Measurements from ENCODE around the gene CTNNA1. TPM values are rescaled to one million over a fixed set of nuclear protein-coding genes. Genes with fewer than 3 reads are reported as not detected.
"Not testable (repeated sequence)": the region's sequence is repeated elsewhere in the genome, so short reads cannot be mapped to it uniquely, and the experiment has no call there.

Gene CTNNA1
- polyA plus RNA-seq, 3 donors = 74.0 to 172 (median 129) TPM

DNA sequence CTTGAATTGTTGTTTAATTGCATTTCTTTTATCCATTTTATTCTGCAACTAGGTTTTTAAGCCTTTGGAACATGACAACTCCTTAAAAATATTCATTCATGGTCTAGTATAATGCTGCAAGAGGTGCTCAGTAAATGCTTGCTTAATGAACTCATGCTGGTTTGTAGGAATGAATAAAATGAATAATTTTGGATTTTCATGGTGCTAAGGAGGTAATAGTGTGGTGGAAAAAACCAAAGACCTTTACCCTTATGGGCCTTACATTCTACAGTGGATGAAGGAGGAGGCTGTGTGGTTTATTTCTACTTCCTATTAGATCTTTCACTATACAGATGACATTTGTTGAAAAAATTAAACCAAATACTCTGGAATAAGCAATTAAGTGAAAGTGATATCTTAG is 78.5 kb downstream of the CTNNA1 start:
- H3K27ac ChIP-seq (ENCODE audit: low read depth, low read length) = no peak overlapping the region

DNA sequence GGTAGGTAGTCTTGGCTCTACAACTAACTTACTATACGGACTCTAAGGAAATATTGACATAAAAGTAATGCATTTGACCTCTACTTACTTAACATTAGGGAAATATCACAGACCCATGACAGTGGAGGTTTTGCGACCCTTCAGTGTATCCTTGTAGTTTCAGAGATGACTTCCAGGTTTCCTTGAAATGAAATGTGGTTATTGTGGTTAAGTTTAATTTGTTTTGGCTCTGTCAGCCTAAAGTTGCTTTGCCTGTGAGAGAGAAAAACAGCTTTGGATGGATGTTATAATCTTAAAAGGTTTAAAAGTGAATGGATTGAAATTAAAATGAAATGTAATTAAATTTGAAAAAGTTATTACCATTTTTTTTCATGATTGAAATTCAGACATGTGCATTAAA is 79.0 kb downstream of the CTNNA1 start:
- whole genome bisulfite sequencing, 3 donors = 64 to 79% (median 71%) methylated on average over 2 of the region's 2 CpGs
- H3K27ac ChIP-seq (ENCODE audit: low read depth, low read length) = no peak overlapping the region

GRCh38 chr5:138833080-138833479 is 79.9 kb downstream of the CTNNA1 start:
- WGBS, 3 donors = 88 to 96% (median 94%) methylated on average over 2 of the region's 2 CpGs
- no peak overlapping the region for H3K27ac ChIP-seq (ENCODE audit: low read depth, low read length)

DNA sequence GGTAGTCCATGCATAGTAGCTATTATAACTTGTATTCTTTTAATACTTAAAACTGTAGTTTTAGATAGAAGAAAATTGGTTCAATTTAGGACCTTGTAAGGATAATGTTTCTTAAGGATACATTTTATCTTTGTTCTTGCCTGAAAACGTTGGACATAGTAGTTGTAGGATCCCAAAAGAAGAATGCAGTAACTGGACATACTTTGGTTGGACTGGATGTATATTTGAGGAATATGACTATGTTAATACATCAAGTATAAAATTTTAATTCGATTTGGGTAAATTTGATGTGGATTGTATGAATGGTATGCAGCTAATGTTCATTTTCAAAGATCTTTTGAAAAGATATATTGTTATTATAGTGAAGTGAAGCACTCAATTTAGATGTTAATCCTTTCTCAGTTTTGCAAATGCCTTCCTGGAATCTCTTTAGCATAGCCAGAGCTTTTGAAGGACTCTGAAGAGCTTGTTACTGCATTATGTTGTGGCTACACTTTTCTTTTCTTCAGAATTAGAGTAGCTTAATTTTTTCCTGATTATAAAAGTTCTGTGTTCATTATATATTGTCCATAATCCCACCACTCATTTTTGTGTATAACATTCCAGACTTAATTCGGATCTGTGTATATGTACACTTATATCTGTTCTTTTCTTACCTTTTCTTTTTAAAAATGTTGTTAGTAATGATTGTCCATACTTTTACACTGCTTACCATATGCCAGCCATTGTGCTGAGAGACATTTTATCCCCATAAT is 80.7 kb downstream of the CTNNA1 start:
- 43 to 53% (median 43%) methylated on average over 3 of the region's 3 CpGs for WGBS, 3 donors
- no peak overlapping the region for H3K27ac ChIP-seq (ENCODE audit: low read depth, low read length)

DNA sequence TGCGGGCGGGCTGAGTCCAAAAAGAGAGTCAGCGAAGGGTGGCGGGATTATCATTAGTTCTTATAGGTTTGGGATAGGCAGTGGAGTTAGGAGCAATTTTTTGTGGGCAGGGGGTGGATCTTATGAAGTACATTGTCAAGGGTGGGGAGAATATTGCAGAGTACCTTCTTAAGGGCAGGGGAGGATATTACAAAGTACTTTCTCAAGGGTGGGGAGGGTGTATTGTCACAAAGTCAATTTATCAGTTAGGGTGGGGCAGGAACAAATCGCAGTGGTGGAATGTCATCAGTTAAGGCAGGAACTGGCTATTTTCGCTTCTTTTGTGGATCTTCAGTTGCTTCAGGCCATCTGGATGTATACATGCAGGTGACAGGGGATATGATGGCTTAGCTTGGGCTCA is 81.6 kb downstream of the CTNNA1 start:
- H3K27ac ChIP-seq (ENCODE audit: low read depth, low read length) = not testable (repeated sequence)
- 88 to 96% (median 92%) methylated on average over 6 of the region's 6 CpGs for WGBS, 3 donors

GRCh38 chr5:138837160-138837559 is 83.9 kb downstream of the CTNNA1 start:
- 94 to 96% (median 95%) methylated on average over 4 of the region's 4 CpGs for WGBS, 3 donors

GRCh38 chr5:138840103-138840502 is 86.9 kb downstream of the CTNNA1 start:
- H3K27ac ChIP-seq (ENCODE audit: low read depth, low read length) = no peak overlapping the region
- 68 to 88% (median 81%) methylated on average over 3 of the region's 3 CpGs for WGBS, 3 donors

More at GRCh38 chr5:138837160-138837559, 83.9 kb downstream of the CTNNA1 start:
- H3K27ac ChIP-seq (ENCODE audit: low read depth, low read length) = no peak overlapping the region

DNA sequence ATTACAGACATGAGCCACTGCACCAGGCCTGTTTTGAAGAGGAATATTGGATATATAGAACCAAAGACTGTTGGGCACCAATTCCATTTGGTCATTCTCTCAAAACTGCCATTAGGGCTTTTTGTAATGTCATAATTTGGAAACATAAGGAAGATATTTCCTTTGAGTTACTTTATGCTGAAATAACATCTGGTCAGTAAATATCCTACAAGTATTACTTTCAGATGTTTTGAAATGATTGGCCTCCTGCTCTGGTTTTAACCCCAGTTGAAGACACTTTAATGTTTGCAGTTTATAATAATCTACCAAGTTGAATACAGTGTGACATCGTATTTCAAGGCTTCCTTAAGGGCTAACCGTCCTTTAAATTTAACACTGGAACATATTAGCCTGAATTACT is 88.3 kb downstream of the CTNNA1 start:
- 83 to 90% (median 85%) methylated on average over 2 of the region's 2 CpGs for WGBS, 3 donors
- H3K27ac ChIP-seq (ENCODE audit: low read depth, low read length) = no peak overlapping the region

GRCh38 chr5:138843316-138844124 is 90.3 kb downstream of the CTNNA1 start:
- no peak overlapping the region for H3K27ac ChIP-seq (ENCODE audit: low read depth, low read length)
- 87 to 89% (median 87%) methylated on average over 2 of the region's 2 CpGs for WGBS, 3 donors

DNA sequence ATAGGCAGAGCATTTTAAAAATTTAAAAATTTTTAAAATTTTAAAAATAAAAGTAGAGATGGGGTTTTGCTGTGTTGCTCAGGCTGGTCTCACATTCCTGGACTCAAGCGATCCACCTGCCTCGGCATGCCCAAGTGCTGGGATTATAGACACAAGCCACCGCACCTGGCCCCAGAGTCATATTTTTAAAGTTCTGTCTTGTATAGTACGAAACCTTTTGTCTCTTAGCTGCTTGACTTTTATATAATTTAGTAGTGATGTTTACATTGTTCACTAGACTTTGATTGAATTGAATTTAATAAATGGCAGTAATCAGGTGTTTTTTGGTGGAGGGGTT is 90.9 kb downstream of the CTNNA1 start:
- 96% methylated on average over 4 of the region's 4 CpGs for WGBS, 3 donors
- no peak overlapping the region for H3K27ac ChIP-seq (ENCODE audit: low read depth, low read length)

DNA sequence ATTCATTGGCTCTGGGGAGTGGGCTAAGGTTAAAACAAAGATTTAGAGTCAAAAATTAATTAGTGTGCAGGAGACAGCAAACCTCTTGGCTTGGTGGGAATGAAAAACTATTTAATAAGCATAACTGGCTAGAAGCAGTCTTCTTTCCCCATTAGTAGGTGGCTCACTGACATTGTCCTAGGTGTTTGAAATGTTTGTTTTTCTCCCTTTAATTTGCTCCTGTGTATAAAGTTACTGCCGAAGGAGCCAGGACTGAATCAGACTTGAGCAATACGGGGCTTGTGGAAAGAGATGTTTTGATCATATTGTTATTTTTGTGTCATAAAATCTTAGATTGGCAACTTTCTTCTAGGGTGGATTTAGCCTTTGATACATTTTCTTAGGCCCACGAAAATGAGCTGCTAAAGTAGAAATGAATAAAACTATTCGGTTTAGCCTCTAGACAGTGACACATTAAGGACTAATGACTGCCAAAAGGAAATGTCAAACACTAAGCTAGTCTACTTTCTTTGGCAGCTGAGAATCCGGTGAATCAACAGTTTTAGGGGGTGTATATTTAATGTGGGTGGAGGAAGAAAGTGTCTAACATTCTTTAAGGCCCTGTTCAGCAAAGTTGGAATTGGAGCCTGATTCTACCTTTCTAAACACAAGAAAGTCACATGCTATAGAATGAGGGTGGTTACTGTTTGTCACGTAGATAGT is 91.7 kb downstream of the CTNNA1 start:
- WGBS, 3 donors = 37 to 47% (median 37%) methylated on average over 6 of the region's 6 CpGs
- no peak overlapping the region for H3K27ac ChIP-seq (ENCODE audit: low read depth, low read length)

DNA sequence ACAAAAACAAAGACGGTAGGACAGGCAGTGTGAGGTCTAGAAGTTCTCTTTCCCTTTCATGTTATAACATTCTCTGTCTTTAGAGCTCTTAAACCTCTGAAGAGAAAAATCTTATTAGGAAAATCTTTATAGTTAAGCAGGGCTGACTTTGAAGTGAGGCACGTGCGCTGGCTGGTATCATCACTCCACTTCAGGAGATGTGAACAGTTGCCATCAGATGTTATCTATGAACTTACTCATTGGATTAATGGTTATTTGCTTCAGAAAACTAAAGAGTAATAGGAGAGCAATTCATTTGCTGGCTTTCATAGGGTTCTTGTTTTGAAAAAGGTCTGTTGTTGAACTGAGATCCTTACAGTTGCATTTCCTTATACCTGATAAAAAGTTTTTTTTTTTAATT is 96.2 kb downstream of the CTNNA1 start:
- WGBS, 3 donors = 34 to 54% (median 34%) methylated on average over 3 of the region's 3 CpGs

DNA sequence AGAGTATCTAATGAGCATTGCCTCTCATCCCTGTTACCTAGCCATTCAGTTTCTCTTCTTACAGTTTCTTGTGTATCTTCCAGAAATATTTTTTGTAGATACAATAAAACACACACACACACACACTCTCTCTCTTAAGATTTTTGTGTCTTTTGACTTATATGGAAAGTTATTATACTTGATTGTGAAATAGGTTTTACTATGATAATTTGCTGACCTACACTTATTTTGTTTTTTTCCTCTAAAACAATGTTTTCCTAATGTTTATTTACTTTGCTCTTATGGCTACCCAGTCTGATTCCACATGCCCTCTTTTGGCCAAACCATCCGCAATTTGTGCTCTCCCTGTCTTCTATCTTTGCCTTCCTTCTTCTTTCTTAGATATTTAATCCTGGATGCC is 96.7 kb downstream of the CTNNA1 start:
- H3K27ac ChIP-seq (ENCODE audit: low read depth, low read length) = no peak overlapping the region
- WGBS, 3 donors = 86 to 94% (median 86%) methylated on average over 1 of the region's 1 CpG

More for the DNA sequence above, 96.2 kb downstream of the CTNNA1 start:
- H3K27ac ChIP-seq (ENCODE audit: low read depth, low read length) = no peak overlapping the region

DNA sequence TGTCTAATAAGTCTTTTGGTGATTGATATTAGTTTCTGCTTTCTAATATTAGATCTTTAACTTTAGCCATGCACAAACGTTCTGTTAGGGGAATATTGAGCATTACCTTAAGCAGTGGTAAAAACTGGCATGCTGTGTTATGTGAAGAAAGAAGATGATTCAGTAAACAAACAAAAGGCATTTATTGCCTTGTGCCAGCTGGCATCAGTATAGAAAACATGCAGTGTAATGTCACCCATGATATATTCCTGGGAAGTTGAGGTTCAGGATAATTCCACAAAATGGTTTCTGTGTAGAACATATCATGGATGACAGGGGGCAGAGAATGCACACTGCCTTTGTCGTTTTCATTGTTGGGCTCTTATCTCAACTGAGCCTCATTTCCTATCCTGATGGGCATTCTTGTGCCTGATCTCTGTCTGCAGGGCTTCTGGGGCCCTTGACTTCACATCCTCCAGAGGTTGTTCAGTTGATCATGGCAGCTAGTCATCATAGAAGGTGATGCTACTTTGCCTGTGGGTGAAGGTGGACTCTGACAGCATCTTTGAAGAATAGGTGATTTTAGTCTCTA is 97.7 kb downstream of the CTNNA1 start:
- 42 to 55% (median 53%) methylated on average over 2 of the region's 2 CpGs for WGBS, 3 donors

DNA sequence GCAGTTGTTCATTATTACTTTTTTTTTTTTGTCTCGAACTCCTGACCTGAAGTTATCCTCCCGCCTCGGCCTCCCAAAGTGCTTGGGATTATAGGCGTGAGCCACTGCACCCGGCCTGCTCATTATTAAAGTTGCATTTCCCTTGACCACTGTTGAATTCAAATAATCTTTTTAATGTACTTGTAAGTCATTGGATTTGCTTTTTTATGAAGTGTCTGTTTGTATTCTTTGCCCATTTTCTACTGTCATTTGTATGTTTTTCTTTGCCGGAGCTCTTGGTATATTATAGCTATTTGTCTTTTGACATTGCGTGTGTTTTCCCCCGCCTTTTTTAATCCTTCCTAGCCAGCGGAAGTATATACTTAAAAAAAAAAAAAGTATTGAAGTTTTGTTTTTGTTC is 99.9 kb downstream of the CTNNA1 start:
- WGBS, 3 donors = 76 to 91% (median 79%) methylated on average over 9 of the region's 9 CpGs
- H3K27ac ChIP-seq (ENCODE audit: low read depth, low read length) = no peak overlapping the region

More for the DNA sequence above, 97.7 kb downstream of the CTNNA1 start:
- no peak overlapping the region for H3K27ac ChIP-seq (ENCODE audit: low read depth, low read length)

- no peak overlapping the region for H3K27ac ChIP-seq (ENCODE audit: low read depth, low read length)
Observed at GRCh38 chr5:138867011-138867410, 113.8 kb downstream of the CTNNA1 start.

GRCh38 chr5:138869038-138869437 is 115.8 kb downstream of the CTNNA1 start:
- WGBS, 3 donors = 32 to 94% (median 85%) methylated on average over 1 of the region's 1 CpG
- no peak overlapping the region for H3K27ac ChIP-seq (ENCODE audit: low read depth, low read length)

More at GRCh38 chr5:138867011-138867410, 113.8 kb downstream of the CTNNA1 start:
- 81 to 88% (median 84%) methylated on average over 1 of the region's 1 CpG for WGBS, 3 donors

- WGBS, 3 donors = 62 to 80% (median 68%) methylated on average over 5 of the region's 5 CpGs
- H3K27ac ChIP-seq (ENCODE audit: low read depth, low read length) = no peak overlapping the region
Observed at GRCh38 chr5:138869763-138870500, 116.7 kb downstream of the CTNNA1 start.
